Activated naive CD4-positive, alpha-beta T cell treated with anti-CD3 and anti-CD28 coated beads, Interleukin-2, amount 50 U/mL, for 24 hours (primary cell): Measurements from ENCODE around the gene MYRFL.
"Not testable (repeated sequence)": the region's sequence is repeated elsewhere in the genome, so short reads cannot be mapped to it uniquely, and the experiment has no call there.

ENCODE experiments used
- H3K27ac Mint-ChIP-seq: one replicate; pipeline ENCODE4 v1.8.0; 2021; ENCODE audit warnings: mild to moderate bottlenecking, mixed read lengths
- H3K27me3 Mint-ChIP-seq: one replicate; pipeline ENCODE4 v1.8.0; 2021; ENCODE audit warnings: mixed read lengths
- H3K36me3 Mint-ChIP-seq: one replicate; pipeline ENCODE4 v1.8.0; 2021; ENCODE audit warnings: mixed read lengths
- H3K4me1 Mint-ChIP-seq: one replicate; pipeline ENCODE4 v1.8.0; 2021; ENCODE audit warnings: mixed read lengths
- H3K4me3 Mint-ChIP-seq: one replicate; pipeline ENCODE4 v1.8.0; 2021; ENCODE audit warnings: mild to moderate bottlenecking, mixed read lengths
- H3K9me3 Mint-ChIP-seq: one replicate; pipeline ENCODE4 v1.8.0; 2021; ENCODE audit warnings: mixed read lengths

MYRFL gene

GRCh38 chr12:69966409-69966808 is 141.4 kb downstream of the MYRFL start:
- H3K4me3 Mint-ChIP-seq = no peak overlapping the region
- H3K27me3 Mint-ChIP-seq = no peaks in the 10 kb centered on the region
- no peaks in the 10 kb centered on the region for H3K9me3 Mint-ChIP-seq
- no peaks in the 10 kb centered on the region for H3K36me3 Mint-ChIP-seq
- no peak overlapping the region for H3K27ac Mint-ChIP-seq
- no peaks in the 10 kb centered on the region for H3K4me1 Mint-ChIP-seq

GRCh38 chr12:69966839-69967238 is 141.8 kb downstream of the MYRFL start:
- no peaks in the 10 kb centered on the region for H3K27me3 Mint-ChIP-seq
- H3K36me3 Mint-ChIP-seq = no peaks in the 10 kb centered on the region
- no peak overlapping the region for H3K27ac Mint-ChIP-seq
- H3K4me3 Mint-ChIP-seq = no peak overlapping the region
- H3K9me3 Mint-ChIP-seq = no peaks in the 10 kb centered on the region
- no peaks in the 10 kb centered on the region for H3K4me1 Mint-ChIP-seq

GRCh38 chr12:69969011-69969410 is 144.0 kb downstream of the MYRFL start:
- H3K27ac Mint-ChIP-seq = no peak overlapping the region
- no peaks in the 10 kb centered on the region for H3K9me3 Mint-ChIP-seq
- H3K27me3 Mint-ChIP-seq = peaks cover 4% of the 10 kb centered on the region
- H3K36me3 Mint-ChIP-seq = no peaks in the 10 kb centered on the region
- no peaks in the 10 kb centered on the region for H3K4me1 Mint-ChIP-seq
- H3K4me3 Mint-ChIP-seq = no peak overlapping the region

- H3K27me3 Mint-ChIP-seq = peaks cover 6% of the 10 kb centered on the region
- H3K4me3 Mint-ChIP-seq = no peak overlapping the region
- H3K36me3 Mint-ChIP-seq = no peaks in the 10 kb centered on the region
- no peaks in the 10 kb centered on the region for H3K4me1 Mint-ChIP-seq
- H3K27ac Mint-ChIP-seq = no peak overlapping the region
- no peaks in the 10 kb centered on the region for H3K9me3 Mint-ChIP-seq
Observed at GRCh38 chr12:69972136-69972535, 147.1 kb downstream of the MYRFL start.

GRCh38 chr12:69978020-69978419 is 153.0 kb downstream of the MYRFL start:
- H3K9me3 Mint-ChIP-seq = no peaks in the 10 kb centered on the region
- H3K27me3 Mint-ChIP-seq = peaks cover 5% of the 10 kb centered on the region
- no peak overlapping the region for H3K27ac Mint-ChIP-seq
- H3K36me3 Mint-ChIP-seq = no peaks in the 10 kb centered on the region
- H3K4me1 Mint-ChIP-seq = no peaks in the 10 kb centered on the region
- no peak overlapping the region for H3K4me3 Mint-ChIP-seq

- H3K36me3 Mint-ChIP-seq = no peaks in the 10 kb centered on the region
- H3K9me3 Mint-ChIP-seq = no peaks in the 10 kb centered on the region
- no peak overlapping the region for H3K4me3 Mint-ChIP-seq
- H3K4me1 Mint-ChIP-seq = no peaks in the 10 kb centered on the region
- peaks cover 5% of the 10 kb centered on the region for H3K27me3 Mint-ChIP-seq
- no peak overlapping the region for H3K27ac Mint-ChIP-seq
Observed at GRCh38 chr12:69981881-69982475, 157.0 kb downstream of the MYRFL start.

- no peak overlapping the region for H3K27ac Mint-ChIP-seq
- H3K36me3 Mint-ChIP-seq = no peaks in the 10 kb centered on the region
- peaks cover 2% of the 10 kb centered on the region for H3K27me3 Mint-ChIP-seq
Observed at GRCh38 chr12:69984241-69984640, 159.2 kb downstream of the MYRFL start.

GRCh38 chr12:69985656-69986055 is 160.6 kb downstream of the MYRFL start:
- Mint-ChIP-seq H3K27me3 (peaks cover 5% of the 10 kb centered on the region), H3K4me1 (no peaks in the 10 kb centered on the region), H3K9me3 (no peaks in the 10 kb centered on the region), H3K4me3 (no peak overlapping the region), H3K36me3 (no peaks in the 10 kb centered on the region), H3K27ac (no peak overlapping the region)

More at GRCh38 chr12:69984241-69984640, 159.2 kb downstream of the MYRFL start:
- Mint-ChIP-seq H3K4me3 (no peak overlapping the region), H3K4me1 (no peaks in the 10 kb centered on the region), H3K9me3 (no peaks in the 10 kb centered on the region)

- Mint-ChIP-seq H3K27me3 (peaks cover 4% of the 10 kb centered on the region), H3K27ac (no peak overlapping the region), H3K4me3 (no peak overlapping the region), H3K4me1 (no peaks in the 10 kb centered on the region), H3K9me3 (no peaks in the 10 kb centered on the region), H3K36me3 (no peaks in the 10 kb centered on the region)
Observed at GRCh38 chr12:69986114-69986513, 161.1 kb downstream of the MYRFL start.

- Mint-ChIP-seq H3K4me1 (no peaks in the 10 kb centered on the region), H3K9me3 (no peaks in the 10 kb centered on the region), H3K27me3 (peaks cover 6% of the 10 kb centered on the region), H3K27ac (no peak overlapping the region), H3K4me3 (no peak overlapping the region), H3K36me3 (no peaks in the 10 kb centered on the region)
Observed at GRCh38 chr12:69987579-69988091, 162.6 kb downstream of the MYRFL start.

GRCh38 chr12:69988481-69989321 is 163.7 kb downstream of the MYRFL start:
- Mint-ChIP-seq H3K4me1 (no peaks in the 10 kb centered on the region), H3K27ac (no peak overlapping the region), H3K9me3 (no peaks in the 10 kb centered on the region), H3K4me3 (no peak overlapping the region), H3K36me3 (no peaks in the 10 kb centered on the region), H3K27me3 (peaks cover 10% of the 10 kb centered on the region)

- Mint-ChIP-seq H3K9me3 (peaks cover 5% of the 10 kb centered on the region), H3K27ac (no peak overlapping the region), H3K4me3 (no peak overlapping the region), H3K36me3 (no peaks in the 10 kb centered on the region), H3K27me3 (peaks cover 14% of the 10 kb centered on the region), H3K4me1 (no peaks in the 10 kb centered on the region)
Observed at GRCh38 chr12:69991690-69992288, 166.8 kb downstream of the MYRFL start.

GRCh38 chr12:69993433-69993832 is 168.4 kb downstream of the MYRFL start:
- Mint-ChIP-seq H3K4me1 (no peaks in the 10 kb centered on the region), H3K27ac (no peak overlapping the region), H3K27me3 (peaks cover 14% of the 10 kb centered on the region), H3K4me3 (no peak overlapping the region), H3K9me3 (peaks cover 5% of the 10 kb centered on the region), H3K36me3 (no peaks in the 10 kb centered on the region)

- H3K27me3 Mint-ChIP-seq = peaks cover 14% of the 10 kb centered on the region
- H3K9me3 Mint-ChIP-seq, H3K4me3 Mint-ChIP-seq, H3K27ac Mint-ChIP-seq, H3K36me3 Mint-ChIP-seq, H3K4me1 Mint-ChIP-seq: not testable (repeated sequence)
Observed at GRCh38 chr12:69994086-69994485, 169.1 kb downstream of the MYRFL start.

- Mint-ChIP-seq H3K4me3 (no peak overlapping the region), H3K27me3 (peaks cover 14% of the 10 kb centered on the region), H3K36me3 (no peaks in the 10 kb centered on the region), H3K27ac (no peak overlapping the region), H3K4me1 (no peaks in the 10 kb centered on the region), H3K9me3 (peaks cover 5% of the 10 kb centered on the region)
Observed at GRCh38 chr12:69994724-69995173, 169.7 kb downstream of the MYRFL start.

GRCh38 chr12:69996241-69996640 is 171.2 kb downstream of the MYRFL start:
- Mint-ChIP-seq H3K4me1 (no peaks in the 10 kb centered on the region), H3K36me3 (no peaks in the 10 kb centered on the region), H3K27me3 (peaks cover 12% of the 10 kb centered on the region), H3K9me3 (peaks cover 5% of the 10 kb centered on the region), H3K4me3 (no peak overlapping the region), H3K27ac (no peak overlapping the region)
